Tibial artery (tissue), 4 donors: ENCODE measurements around the gene CEP85.

ENCODE experiments used
- DNase-seq, 2 donors: peaks; one replicate each; pipeline ENCODE4 v3.0.0-alpha.2; 2019
- H3K27ac ChIP-seq, 2 donors: fragments of 200-600 bp; sonication (generic) in 1 of 2; 1 replicate in 1 of 2; 2 replicates in 1 of 2; pipeline ENCODE4 v1.5.1; 2018 to 2019; ENCODE audit warnings: mild to moderate bottlenecking in 1 of 2
- H3K27me3 ChIP-seq, 2 donors: fragments of 200-600 bp; sonication (generic) in 1 of 2; one replicate each; pipeline versions ENCODE4 v1.5.1 to v1.6.0; 2016 to 2019
- H3K36me3 ChIP-seq, 3 donors: fragments of 200-600 bp; sonication (generic) in 2 of 3; one replicate each; pipeline ENCODE4 v1.5.1; 2016 to 2019; ENCODE audit warnings: mild to moderate bottlenecking in 2 of 3
- H3K4me1 ChIP-seq, 4 donors: fragments of 200-600 bp; sonication (generic) in 2 of 4; 1 replicate in 3 of 4; 2 replicates in 1 of 4; pipeline ENCODE4 v1.5.1; 2016 to 2019
- H3K4me3 ChIP-seq, 2 donors: fragments of 200-600 bp; sonication (generic) in 1 of 2; 1 replicate in 1 of 2; 2 replicates in 1 of 2; pipeline ENCODE4 v1.5.1; 2018 to 2019; ENCODE audit warnings: mild to moderate bottlenecking in 2 of 2
- H3K9me3 ChIP-seq, 3 donors: fragments of 200-600 bp; sonication (generic) in 1 of 3; one replicate each; pipeline ENCODE4 v1.5.1; 2016 to 2019
- CTCF ChIP-seq, 2 experiments: fragments of 200-600 bp in 1 of 2; fragments of 450-650 bp in 1 of 2; IDR thresholded peaks; one replicate each; pipeline ENCODE4 v1.5.1; 2017 to 2019; ENCODE audit warnings: antibody characterized with exemption in 2 of 2, mild to moderate bottlenecking in 1 of 2, moderate library complexity in 1 of 2
- intact Hi-C: fragments of 100-400 bp; cut with DNase I; formaldehyde crosslinking; loops from one replicate; pipeline ENCODE4 v1.15.0; 2023; ENCODE audit warnings: low total_unique reads

Gene CEP85

GRCh38 chr1:26314501-26314900 lies 80.5 kb downstream of the CEP85 start:
- no peak overlapping the region for H3K27ac ChIP-seq

GRCh38 chr1:26315874-26316850 lies 82.2 kb downstream of the CEP85 start:
- Histone ChIP-seq H3K27me3 (peaks cover 0 to 11% of the 10 kb centered on the region in 2 donors), H3K9me3 (no peaks in the 10 kb centered on the region), H3K36me3 (no peaks in the 10 kb centered on the region), H3K27ac (no peak overlapping the region), H3K4me3 (no peak overlapping the region), H3K4me1 (peaks cover 0 to 2% (median 1%) of the 10 kb centered on the region in 4 donors)
- intact Hi-C loops: no loop called here
- DNase-seq: no peak
- no peak for TF ChIP-seq CTCF (IDR thresholded peaks at IDR 0.05)

More at GRCh38 chr1:26314501-26314900, 80.5 kb downstream of the CEP85 start:
- intact Hi-C loops: no loop called here
- Histone ChIP-seq H3K9me3 (no peaks in the 10 kb centered on the region), H3K4me3 (no peak overlapping the region), H3K4me1 (no peaks in the 10 kb centered on the region), H3K36me3 (no peaks in the 10 kb centered on the region), H3K27me3 (no peaks in the 10 kb centered on the region)
- no peak for DNase-seq
- TF ChIP-seq CTCF (IDR thresholded peaks at IDR 0.05): no peak

GRCh38 chr1:26317146-26317545 lies 83.1 kb downstream of the CEP85 start:
- Histone ChIP-seq H3K4me1 (peaks cover 0 to 6% (median 5%) of the 10 kb centered on the region in 4 donors), H3K9me3 (no peaks in the 10 kb centered on the region), H3K4me3 (no peak overlapping the region), H3K27me3 (peaks cover 0 to 13% of the 10 kb centered on the region in 2 donors), H3K27ac (no peak overlapping the region), H3K36me3 (no peaks in the 10 kb centered on the region)
- no peak for TF ChIP-seq CTCF (IDR thresholded peaks at IDR 0.05)
- intact Hi-C loops: no loop called here
- no peak for DNase-seq

GRCh38 chr1:26317612-26318337 lies 83.8 kb downstream of the CEP85 start, which contains the start of gene CD52:
CD52 (plus strand) TSS chr1:26317958; CDS start chr1:26318018, 60 bp downstream.
- no peaks in the 10 kb centered on the region for H3K36me3 ChIP-seq
- peaks cover 0 to 13% of the 10 kb centered on the region in 2 donors for H3K27me3 ChIP-seq
- no peak for TF ChIP-seq CTCF (IDR thresholded peaks at IDR 0.05)
- H3K9me3 ChIP-seq: no peaks in the 10 kb centered on the region
- intact Hi-C loops: no loop called here
- no peak within 1 kb of the TSS for H3K4me3 ChIP-seq
- peaks cover 0 to 6% (median 5%) of the 10 kb centered on the region in 4 donors for H3K4me1 ChIP-seq
- no peak within 1 kb of the TSS for H3K27ac ChIP-seq
- no peak for DNase-seq

- H3K4me3 ChIP-seq: no peak overlapping the region
- no peaks in the 10 kb centered on the region for H3K9me3 ChIP-seq
- peaks cover 0 to 6% (median 5%) of the 10 kb centered on the region in 4 donors for H3K4me1 ChIP-seq
- peaks cover 0 to 14% of the 10 kb centered on the region in 2 donors for H3K27me3 ChIP-seq
- DNase-seq: peak in 1 of 2 donors; percentile 39
- no peak for TF ChIP-seq CTCF (IDR thresholded peaks at IDR 0.05)
- no peak overlapping the region for H3K27ac ChIP-seq
- intact Hi-C loops: no loop called here
- H3K36me3 ChIP-seq: no peaks in the 10 kb centered on the region
Measured at GRCh38 chr1:26318338-26319064, 84.5 kb downstream of the CEP85 start.
